Measurements from ENCODE around the gene CISTR.
"Not testable (repeated sequence)": the region's sequence is repeated elsewhere in the genome, so short reads cannot be mapped to it uniquely, and the experiment has no call there.

GRCh38 chr12:53779679-53780078 lies 27.9 kb upstream of the CISTR start:
- TF ChIP-seq, protein P1, sequence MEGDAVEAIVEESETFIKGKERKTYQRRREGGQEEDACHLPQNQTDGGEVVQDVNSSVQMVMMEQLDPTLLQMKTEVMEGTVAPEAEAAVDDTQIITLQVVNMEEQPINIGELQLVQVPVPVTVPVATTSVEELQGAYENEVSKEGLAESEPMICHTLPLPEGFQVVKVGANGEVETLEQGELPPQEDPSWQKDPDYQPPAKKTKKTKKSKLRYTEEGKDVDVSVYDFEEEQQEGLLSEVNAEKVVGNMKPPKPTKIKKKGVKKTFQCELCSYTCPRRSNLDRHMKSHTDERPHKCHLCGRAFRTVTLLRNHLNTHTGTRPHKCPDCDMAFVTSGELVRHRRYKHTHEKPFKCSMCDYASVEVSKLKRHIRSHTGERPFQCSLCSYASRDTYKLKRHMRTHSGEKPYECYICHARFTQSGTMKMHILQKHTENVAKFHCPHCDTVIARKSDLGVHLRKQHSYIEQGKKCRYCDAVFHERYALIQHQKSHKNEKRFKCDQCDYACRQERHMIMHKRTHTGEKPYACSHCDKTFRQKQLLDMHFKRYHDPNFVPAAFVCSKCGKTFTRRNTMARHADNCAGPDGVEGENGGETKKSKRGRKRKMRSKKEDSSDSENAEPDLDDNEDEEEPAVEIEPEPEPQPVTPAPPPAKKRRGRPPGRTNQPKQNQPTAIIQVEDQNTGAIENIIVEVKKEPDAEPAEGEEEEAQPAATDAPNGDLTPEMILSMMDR (IDR thresholded peaks at IDR 0.05; ENCODE audit: extremely low read depth in 1 of 2, insufficient read depth in 1 of 2, low read depth in 1 of 2, low read length in 2 of 2), result not testable (repeated sequence)
- TF ChIP-seq POLR2AphosphoS5 (IDR thresholded peaks at IDR 0.05; ENCODE audit: insufficient read depth, low read depth, low read length), result not testable (repeated sequence)

Data from endothelial cell of umbilical vein (primary cell).